Activated CD8-positive, alpha-beta memory T cell treated with anti-CD3 and anti-CD28 coated beads, Interleukin-2, amount 50 U/mL, for 48 hours (primary cell): ENCODE results near the gene CHDH.

Experiments used
- DNase-seq: peaks from one replicate; pipeline ENCODE4 v3.0.0-alpha.2; 2020

Gene CHDH

DNA sequence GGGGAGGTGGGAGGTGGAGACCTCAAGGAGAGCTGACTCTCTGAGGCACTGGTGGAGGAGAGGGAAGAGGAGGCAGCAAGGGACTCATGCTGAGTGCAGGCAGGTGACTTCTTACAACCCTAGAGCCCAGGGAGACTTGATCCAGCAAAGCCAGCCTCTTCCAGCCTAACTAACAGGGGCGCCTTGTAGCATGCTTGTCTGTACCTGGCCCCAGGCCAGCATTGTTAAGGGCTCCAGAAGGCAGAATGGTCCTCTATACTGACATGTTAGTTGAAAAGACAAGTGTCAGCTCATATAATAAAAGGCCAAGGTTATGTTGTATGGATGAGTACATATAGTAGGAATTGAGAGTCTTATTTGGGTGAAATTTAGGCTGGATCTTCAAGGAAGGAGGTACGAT is 65.4 kb downstream of the CHDH start:
- no peak for DNase-seq

GRCh38 chr3:53780171-53780570 is 66.0 kb downstream of the CHDH start:
- DNase-seq: no peak

GRCh38 chr3:53778153-53778552 is 68.1 kb downstream of the CHDH start:
- DNase-seq: no peak

GRCh38 chr3:53777468-53777867 is 68.8 kb downstream of the CHDH start:
- DNase-seq: no peak

DNA sequence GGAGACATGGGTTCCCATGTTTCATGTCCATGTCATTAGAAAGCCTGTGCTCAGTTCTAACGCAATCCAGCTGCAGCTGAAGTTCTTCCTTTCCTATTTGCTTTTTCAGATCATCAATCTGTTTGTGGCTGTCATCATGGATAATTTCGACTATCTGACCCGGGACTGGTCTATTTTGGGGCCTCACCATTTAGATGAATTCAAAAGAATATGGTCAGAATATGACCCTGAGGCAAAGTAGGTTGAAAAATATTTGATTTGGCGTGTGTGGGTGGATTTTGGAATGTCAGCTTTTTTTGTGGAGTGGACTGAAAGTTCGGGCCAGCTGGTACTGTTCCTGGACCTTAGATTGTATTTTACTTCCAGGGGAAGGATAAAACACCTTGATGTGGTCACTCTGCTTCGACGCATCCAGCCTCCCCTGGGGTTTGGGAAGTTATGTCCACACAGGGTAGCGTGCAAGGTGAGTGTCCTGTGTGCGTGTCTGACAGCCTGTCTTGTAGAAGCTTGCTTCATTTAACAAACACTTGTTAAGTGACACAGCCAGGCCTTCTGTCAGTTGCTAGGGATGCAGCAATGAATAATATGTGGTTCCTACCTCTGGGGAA is 69.6 kb downstream of the CHDH start:
- no peak for DNase-seq

- no peak for DNase-seq
Observed at GRCh38 chr3:53775834-53776251, 70.4 kb downstream of the CHDH start.

- no peak for DNase-seq
Observed at GRCh38 chr3:53775018-53775417, 71.2 kb downstream of the CHDH start.

GRCh38 chr3:53774414-53774813 is 71.8 kb downstream of the CHDH start:
- DNase-seq: no peak

GRCh38 chr3:53773611-53774368 is 72.4 kb downstream of the CHDH start:
- no peak for DNase-seq

GRCh38 chr3:53773021-53773436 is 73.2 kb downstream of the CHDH start:
- DNase-seq: no peak

- DNase-seq: no peak
Observed at GRCh38 chr3:53772562-53772961, 73.7 kb downstream of the CHDH start.

DNA sequence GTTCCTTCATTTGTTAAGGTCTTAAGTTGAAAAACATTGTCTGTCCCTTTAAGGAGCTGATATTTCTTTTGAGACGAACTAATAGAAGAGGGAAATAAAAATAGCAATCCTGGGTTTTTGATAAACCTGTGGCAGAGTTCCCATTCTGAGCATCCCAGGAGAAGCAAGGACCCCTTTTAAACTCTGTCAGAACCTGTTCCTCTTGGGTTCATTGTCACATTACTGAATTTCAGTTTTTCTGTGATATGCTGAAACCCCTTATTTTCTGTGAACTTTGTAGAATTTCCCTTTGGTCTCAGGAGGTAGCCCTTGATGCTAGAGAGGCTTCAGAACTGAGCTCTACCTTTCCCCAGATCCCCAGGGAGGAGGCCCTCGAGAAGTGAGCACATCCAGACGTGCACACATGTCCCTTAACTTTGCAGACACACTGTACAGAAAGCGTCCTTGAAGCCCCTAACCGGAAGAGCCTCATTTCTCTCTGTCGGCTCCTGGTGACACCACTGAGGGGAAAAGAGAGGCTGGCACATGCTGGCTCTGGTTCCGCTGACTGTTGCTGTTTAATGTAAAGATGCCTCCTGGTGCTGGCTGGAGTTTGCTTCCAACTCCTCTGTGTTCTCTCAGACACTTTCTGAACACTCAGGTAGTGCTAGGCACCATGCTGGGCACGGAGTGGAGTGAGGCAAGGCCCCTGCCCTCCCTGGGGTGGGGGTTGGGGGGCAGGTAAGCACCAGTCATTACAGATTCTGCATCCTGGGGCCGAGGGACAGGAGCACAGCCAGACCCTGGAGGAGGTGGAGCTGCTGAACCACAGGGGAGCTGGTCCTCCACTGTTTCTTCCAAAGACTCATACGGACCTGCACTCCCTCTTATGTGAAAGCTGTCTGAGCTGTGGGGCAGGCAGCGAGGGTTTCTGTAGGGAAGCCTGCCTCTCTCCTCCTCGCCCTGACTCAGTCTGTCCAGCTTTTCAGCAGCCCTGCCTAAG is 77.5 kb downstream of the CHDH start:
- no peak for DNase-seq

DNA sequence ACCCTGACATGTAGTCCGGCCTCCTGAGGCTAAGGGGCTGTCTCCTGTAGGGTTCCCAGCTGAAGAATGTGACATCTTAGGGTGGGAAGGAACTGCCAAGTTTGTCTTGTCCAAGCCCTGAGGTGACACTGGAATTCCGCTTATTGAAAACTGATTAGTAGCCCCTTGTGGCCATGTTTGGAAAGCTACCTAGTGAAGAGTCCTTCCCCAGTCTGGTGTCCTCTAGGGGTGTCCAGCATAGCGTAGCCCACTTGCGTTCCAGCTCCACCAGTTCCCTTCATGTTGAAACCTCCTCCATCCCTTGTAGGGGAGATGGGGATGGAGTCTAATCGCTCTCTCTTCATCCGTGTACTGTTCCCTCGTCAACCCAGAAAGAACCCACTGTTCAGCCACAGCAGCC is 79.5 kb downstream of the CHDH start:
- DNase-seq: no peak

GRCh38 chr3:53765753-53766152 is 80.5 kb downstream of the CHDH start:
- no peak for DNase-seq

GRCh38 chr3:53764026-53764775 is 82.0 kb downstream of the CHDH start:
- no peak for DNase-seq

DNA sequence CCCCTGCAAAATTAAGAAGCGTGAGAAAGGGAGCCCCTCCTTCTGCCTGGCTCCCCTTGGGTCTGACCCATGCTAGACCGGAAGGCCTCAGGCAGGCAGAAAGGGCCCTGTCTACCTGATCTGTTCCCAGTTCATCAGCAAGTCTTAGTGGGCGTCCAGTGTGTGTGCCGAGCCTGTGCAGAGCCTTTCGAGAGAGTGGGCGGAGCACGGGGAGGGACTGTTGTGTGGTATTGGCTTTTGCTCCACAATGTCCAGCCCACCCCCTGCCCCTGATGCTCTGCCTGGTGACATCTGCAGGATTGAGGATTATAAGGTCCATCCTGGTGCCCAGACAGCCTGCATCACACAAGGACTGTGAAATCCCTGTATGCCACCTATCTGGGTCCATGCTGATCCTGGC is 82.9 kb downstream of the CHDH start:
- DNase-seq: no peak
